Endothelial cell of umbilical vein (primary cell): ENCODE data around the gene TKFC. TPM values are rescaled to one million over a fixed set of nuclear protein-coding genes. Genes with fewer than 3 reads are reported as not detected.

Source experiments
- BruUV-seq: library from RNA; stranded (reverse); fragments of 400-500 nt; replicated peaks from 2 replicates; lab custom pipeline; 2021; lab: Mats Ljungman, UMichigan
- CTCF ChIA-PET: fragments of 300-600, 350-600 bp; sonication (Branson Sonifier 250); formaldehyde crosslinking; loops from one replicate; lab custom pipeline; 2021; ENCODE audit warnings: antibody characterized with exemption, inconsistent platforms; lab: Charles Lee
- POLR2A ChIA-PET: fragments of 300-600, 350-600 bp; sonication (Branson Sonifier 250); formaldehyde crosslinking; loops from one replicate; lab custom pipeline; 2021; ENCODE audit warnings: antibody characterized with exemption, inconsistent platforms; lab: Charles Lee
- DNase-seq: peaks from one replicate; pipeline ENCODE4 v3.0.0-alpha.2; 2011; ENCODE audit warnings: low read depth, low spot score
- FAIRE-seq: peaks from 2 replicates; lab custom pipeline; 2011; peaks lifted over from hg19 to GRCh38; lab: Jason Lieb, UNC
- H2AFZ ChIP-seq: 2 replicates; pipeline ENCODE4 v1.6.0; 2012; ENCODE audit warnings: low read depth, low read length, control low read depth, inconsistent platforms
- H3K27ac ChIP-seq: 2 replicates; pipeline ENCODE4 v1.5.1; 2011; ENCODE audit warnings: low read depth, mild to moderate bottlenecking, control low read depth, low read length, moderate library complexity; ENCODE audit not compliant: insufficient read depth
- H3K27me3 ChIP-seq, 2 experiments: 2 replicates each; pipeline versions ENCODE4 v1.6.0 to v1.6.1; 2011; ENCODE audit warnings: low read length in 2 of 2, mixed read lengths in 1 of 2; ENCODE audit not compliant: control insufficient read depth in 2 of 2, insufficient read depth in 2 of 2
- H3K36me3 ChIP-seq, 2 experiments: 2 replicates in 1 of 2; 3 replicates in 1 of 2; pipeline ENCODE4 v1.5.1; 2011; ENCODE audit warnings: low read length in 2 of 2, mild to moderate bottlenecking in 1 of 2, moderate library complexity in 1 of 2; ENCODE audit not compliant: control insufficient read depth in 2 of 2, insufficient read depth in 2 of 2; ENCODE audit errors: extremely low read depth in 1 of 2
- H3K4me1 ChIP-seq: 3 replicates; pipeline ENCODE4 v1.5.1; 2011; ENCODE audit warnings: mild to moderate bottlenecking, low read length; ENCODE audit not compliant: control insufficient read depth, insufficient read depth; ENCODE audit errors: extremely low read depth
- H3K4me2 ChIP-seq: 2 replicates; pipeline ENCODE4 v1.6.1; 2011; ENCODE audit warnings: low read length, control low read depth, mixed read lengths; ENCODE audit not compliant: insufficient read depth
- H3K4me3 ChIP-seq, 3 experiments: fragments of 200-600 bp in 1 of 3; sonication (generic), shearing (Covaris generic) in 1 of 3; replicated peaks in 1 of 3; 2 replicates each; pipeline ENCODE4 v1.5.1; 2011 to 2016; ENCODE audit warnings: control low read depth in 3 of 3, low read length in 3 of 3, mild to moderate bottlenecking in 2 of 3, inconsistent platforms in 1 of 3, low read depth in 1 of 3, moderate library complexity in 1 of 3; ENCODE audit not compliant: insufficient read depth in 1 of 3
- H3K79me2 ChIP-seq: 2 replicates; pipeline ENCODE4 v1.6.0; 2012; ENCODE audit warnings: low read length, inconsistent platforms; ENCODE audit not compliant: control insufficient read depth, insufficient read depth
- H3K9ac ChIP-seq: replicated peaks from 2 replicates; pipeline ENCODE3; 2011; ENCODE audit warnings: low read length, control low read depth; ENCODE audit not compliant: insufficient read depth; ENCODE audit errors: extremely low read depth
- H3K9me1 ChIP-seq: replicated peaks from 3 replicates; pipeline ENCODE4 v1.6.0; 2011; ENCODE audit warnings: mild to moderate bottlenecking, low read length; ENCODE audit not compliant: control insufficient read depth, insufficient read depth; ENCODE audit errors: extremely low read depth
- H3K9me3 ChIP-seq: replicated peaks from 2 replicates; pipeline ENCODE4 v1.5.1; 2012; ENCODE audit warnings: low read length, inconsistent platforms; ENCODE audit not compliant: control insufficient read depth, insufficient read depth
- H4K20me1 ChIP-seq: replicated peaks from 2 replicates; pipeline ENCODE3; 2011; ENCODE audit warnings: mild to moderate bottlenecking, low read length; ENCODE audit not compliant: control insufficient read depth, insufficient read depth; ENCODE audit errors: extremely low read depth
- CTCF ChIP-seq, 2 donors: IDR thresholded peaks; 1 replicate in 1 of 2; 2 replicates in 1 of 2; pipeline ENCODE4 v1.5.1; 2011; ENCODE audit warnings: low read length in 2 of 2, mild to moderate bottlenecking in 2 of 2, moderate library complexity in 2 of 2, control low read depth in 1 of 2, inconsistent platforms in 1 of 2, low read depth in 1 of 2; ENCODE audit not compliant: insufficient read depth in 1 of 2; ENCODE audit errors: extremely low read depth in 1 of 2
- EZH2 ChIP-seq: IDR thresholded peaks from 2 replicates; pipeline ENCODE4 v1.6.1; 2012; ENCODE audit warnings: borderline replicate concordance, low read depth, mild to moderate bottlenecking, moderate library complexity, low read length, inconsistent platforms; ENCODE audit not compliant: severe bottlenecking
- FOS ChIP-seq: IDR thresholded peaks from 2 replicates; pipeline ENCODE4 v1.6.1; 2011; ENCODE audit warnings: mild to moderate bottlenecking, low read length, moderate library complexity, borderline replicate concordance; ENCODE audit not compliant: insufficient read depth
- GATA2 ChIP-seq: IDR thresholded peaks from 2 replicates; pipeline ENCODE4 v1.7.0; 2011; ENCODE audit warnings: low read depth, mild to moderate bottlenecking, moderate library complexity, mixed read lengths, low read length; ENCODE audit not compliant: insufficient read length, insufficient read depth
- JUN ChIP-seq: IDR thresholded peaks from 2 replicates; pipeline ENCODE4 v1.6.1; 2011; ENCODE audit warnings: borderline replicate concordance, low read depth; ENCODE audit not compliant: insufficient read length, insufficient read depth
- MAX ChIP-seq: IDR thresholded peaks from 2 replicates; pipeline ENCODE4 v1.6.1; 2011; ENCODE audit not compliant: insufficient read depth, insufficient read length
- MYC ChIP-seq: IDR thresholded peaks from one replicate; pipeline ENCODE4 v1.6.1; 2011; ENCODE audit warnings: mild to moderate bottlenecking, low read depth, low read length
- POLR2A ChIP-seq: IDR thresholded peaks from 2 replicates; pipeline ENCODE4 v1.6.1; 2012; ENCODE audit warnings: low read depth, mild to moderate bottlenecking, control low read depth, low read length
- POLR2AphosphoS5 ChIP-seq: IDR thresholded peaks from 2 replicates; pipeline ENCODE4 v1.6.1; 2012; ENCODE audit warnings: low read depth, mild to moderate bottlenecking, control low read depth, low read length, moderate library complexity; ENCODE audit not compliant: insufficient read depth
- dilution Hi-C: fragments of 300-500 bp; cut with MboI; formaldehyde crosslinking; loops from one replicate; pipeline ENCODE4 v1.15.0; 2019; ENCODE audit warnings: low sequenced_read_pairs; ENCODE audit not compliant: extremely low pct_ligation_motif_present
- intact Hi-C: fragments of 100-400 bp; cut with micrococcal nuclease; formaldehyde crosslinking; loops from one replicate; pipeline ENCODE4 v1.10.0; 2022
- polyA plus RNA-seq, 4 experiments: library from polyadenylated mRNA; depleted of rRNA in 3 of 4; stranded (reverse) in 3 of 4; unstranded in 1 of 4; fragments of >200 nt; gene quantifications; 2 replicates each; pipeline versions ENCODE4 v1.2.1 to v1.2.3, GENCODE V29; 2011 to 2012; ENCODE audit warnings: missing spikeins in 1 of 4
- total RNA-seq: library from RNA; stranded (reverse); gene quantifications from 2 replicates; pipeline ENCODE4 v1.2.3, GENCODE V29; 2021

The TKFC gene
- total and polyA plus RNA-seq, 2 donors (not counting 3 experiments of a cell fraction or from before 2014, with no cell fraction given) = 30.8 to 31.7 TPM

GRCh38 chr11:61293867-61294716 is 38.9 kb upstream of the TKFC start:
- DNase-seq (peak; percentile 46), FAIRE-seq (peak; percentile 12)
- no peaks in the 10 kb centered on the region for H3K9me1 ChIP-seq
- H3K9me3 ChIP-seq = no peaks in the 10 kb centered on the region
- H3K79me2 ChIP-seq = no peaks in the 10 kb centered on the region
- peak overlapping the region; percentile 8 to 48 (median 45) for H3K4me3 ChIP-seq
- peak overlapping the region; percentile 54 for H3K4me2 ChIP-seq
- no peak overlapping the region for H3K9ac ChIP-seq
- H3K27me3 ChIP-seq = peaks cover 5 to 9% of the 10 kb centered on the region in 2 experiments
- no peaks in the 10 kb centered on the region for H4K20me1 ChIP-seq
- TF ChIP-seq POLR2AphosphoS5 = no peak
- TF ChIP-seq MYC = no peak
- peak in 1 of 2 donors; percentile 21 for TF ChIP-seq CTCF (IDR thresholded peaks at IDR 0.05; ENCODE audit: extremely low read depth in 1 of 2, insufficient read depth in 1 of 2, low read depth in 1 of 2, low read length in 2 of 2)
- TF ChIP-seq FOS = no peak
- peak; percentile 61 for TF ChIP-seq MAX
- TF ChIP-seq GATA2 = no peak
- TF ChIP-seq JUN = no peak
- no peak for TF ChIP-seq EZH2
- no peak for TF ChIP-seq POLR2A
- CTCF ChIA-PET = interaction anchor here (0.7 to 3.2 kb wide), 9 partner anchors 9 to 142 kb away, joined by 3 to 33 read pairs (median 4); no protein-coding TSS in a partner anchor
- H3K27ac ChIP-seq = no peak overlapping the region
- H3K36me3 ChIP-seq = peaks cover 0 to 2% of the 10 kb centered on the region in 2 experiments
- H3K4me1 ChIP-seq = peaks cover 41% of the 10 kb centered on the region
- intact Hi-C loops (loop anchor here (1.0 to 2.0 kb wide), 2 partner anchors 39 to 40 kb away; partner anchors contain the start of genes DDB1 and TKFC), dilution Hi-C loops (no loop called here)
- no TSS peak for BruUV-seq
- H2AFZ ChIP-seq = peak overlapping the region; percentile 24
- POLR2A ChIA-PET = interaction anchor here (0.7 kb wide), 1 partner anchor 21 kb away, joined by 4 read pairs; no protein-coding TSS in a partner anchor
